Hepatocyte (in vitro differentiated cells): Measurements from ENCODE around the gene DENND1A. TPM values are rescaled to one million over a fixed set of nuclear protein-coding genes. Genes with fewer than 3 reads are reported as not detected.

Experiments used
- DNase-seq: peaks from one replicate; pipeline ENCODE4 v3.0.0-alpha.2; 2016; ENCODE audit warnings: low spot score
- H2AFZ ChIP-seq: fragments of 200-600 bp; sonication (generic); 2 replicates; pipeline ENCODE4 v1.6.0; 2016; ENCODE audit warnings: antibody characterized with exemption, mild to moderate bottlenecking
- H3K27ac ChIP-seq: fragments of 200-600 bp; sonication (generic); 2 replicates; pipeline ENCODE4 v1.5.1; 2016; ENCODE audit warnings: mild to moderate bottlenecking
- H3K27me3 ChIP-seq: fragments of 200-600 bp; sonication (generic); 2 replicates; pipeline ENCODE4 v1.6.1; 2016
- H3K36me3 ChIP-seq: fragments of 200-600 bp; sonication (generic); replicated peaks from 2 replicates; pipeline ENCODE4 v1.5.1; 2016; ENCODE audit warnings: low read depth; ENCODE audit not compliant: insufficient read depth
- H3K4me1 ChIP-seq: fragments of 200-600 bp; sonication (generic); 2 replicates; pipeline ENCODE4 v1.5.1; 2016; ENCODE audit warnings: mild to moderate bottlenecking, moderate library complexity; ENCODE audit not compliant: insufficient read depth
- H3K4me2 ChIP-seq: fragments of 200-600 bp; sonication (generic); 2 replicates; pipeline ENCODE4 v1.6.0; 2016
- H3K4me3 ChIP-seq: fragments of 200-600 bp; sonication (generic); 2 replicates; pipeline ENCODE4 v1.5.1; 2016; ENCODE audit warnings: mild to moderate bottlenecking
- H3K79me2 ChIP-seq: fragments of 200-600 bp; sonication (generic); 2 replicates; pipeline ENCODE4 v1.6.0; 2017; ENCODE audit warnings: mild to moderate bottlenecking
- H3K9me2 ChIP-seq: fragments of 200-600 bp; sonication (generic); replicated peaks from 2 replicates; pipeline ENCODE4 v1.6.0; 2017; ENCODE audit warnings: mild to moderate bottlenecking; ENCODE audit not compliant: insufficient read depth
- H3K9me3 ChIP-seq: fragments of 200-600 bp; sonication (generic); 2 replicates; pipeline ENCODE4 v1.5.1; 2016; ENCODE audit warnings: low read depth, mild to moderate bottlenecking
- H4K20me1 ChIP-seq: fragments of 200-600 bp; sonication (generic); 2 replicates; pipeline ENCODE4 v1.6.0; 2016; ENCODE audit warnings: mild to moderate bottlenecking; ENCODE audit not compliant: insufficient read depth, poor library complexity, severe bottlenecking
- EZH2 ChIP-seq: fragments of 200-600 bp; sonication (generic); IDR thresholded peaks from 2 replicates; pipeline ENCODE4 v1.6.1; 2016; ENCODE audit warnings: antibody characterized with exemption, mild to moderate bottlenecking, borderline replicate concordance
- EZH2phosphoT487 ChIP-seq: fragments of 200-600 bp; sonication (generic); IDR thresholded peaks from one replicate; pipeline ENCODE4 v1.6.1; 2018; ENCODE audit warnings: antibody characterized with exemption, mild to moderate bottlenecking, low read depth, moderate library complexity; ENCODE audit not compliant: unreplicated experiment, severe bottlenecking
- WGBS: methylation state at CpG from one replicate; pipeline ENCODE4 v1.1.6; 2016; ENCODE audit warnings: low lambda C conversion rate; ENCODE audit errors: missing lambda C conversion rate; 5-methylcytosine and 5-hydroxymethylcytosine counted together
- polyA plus RNA-seq: library from polyadenylated mRNA; unstranded; fragments of >200 nt; fragmentation: Nextera tagmentation; extraction: Ambion mirVana; gene quantifications from 2 replicates; pipeline ENCODE4 v1.2.1, GENCODE V29; 2016
- total RNA-seq: library from RNA; depleted of rRNA; stranded (reverse); fragments of >200 nt; gene quantifications from 2 replicates; pipeline ENCODE4 v1.2.3, GENCODE V29; 2014
- TF ChIP-seq, protein P1 (sequence below): fragments of 200-600 bp; sonication (generic); IDR thresholded peaks from 2 replicates; pipeline ENCODE4 v1.5.1; 2016; ENCODE audit warnings: antibody characterized with exemption, mild to moderate bottlenecking; ENCODE audit not compliant: poor library complexity

DENND1A gene
- total and polyA plus RNA-seq, 2 experiments from 2014 or later = 24.0 to 28.9 TPM

- TF ChIP-seq, protein P1, sequence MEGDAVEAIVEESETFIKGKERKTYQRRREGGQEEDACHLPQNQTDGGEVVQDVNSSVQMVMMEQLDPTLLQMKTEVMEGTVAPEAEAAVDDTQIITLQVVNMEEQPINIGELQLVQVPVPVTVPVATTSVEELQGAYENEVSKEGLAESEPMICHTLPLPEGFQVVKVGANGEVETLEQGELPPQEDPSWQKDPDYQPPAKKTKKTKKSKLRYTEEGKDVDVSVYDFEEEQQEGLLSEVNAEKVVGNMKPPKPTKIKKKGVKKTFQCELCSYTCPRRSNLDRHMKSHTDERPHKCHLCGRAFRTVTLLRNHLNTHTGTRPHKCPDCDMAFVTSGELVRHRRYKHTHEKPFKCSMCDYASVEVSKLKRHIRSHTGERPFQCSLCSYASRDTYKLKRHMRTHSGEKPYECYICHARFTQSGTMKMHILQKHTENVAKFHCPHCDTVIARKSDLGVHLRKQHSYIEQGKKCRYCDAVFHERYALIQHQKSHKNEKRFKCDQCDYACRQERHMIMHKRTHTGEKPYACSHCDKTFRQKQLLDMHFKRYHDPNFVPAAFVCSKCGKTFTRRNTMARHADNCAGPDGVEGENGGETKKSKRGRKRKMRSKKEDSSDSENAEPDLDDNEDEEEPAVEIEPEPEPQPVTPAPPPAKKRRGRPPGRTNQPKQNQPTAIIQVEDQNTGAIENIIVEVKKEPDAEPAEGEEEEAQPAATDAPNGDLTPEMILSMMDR = no peak
- no peak for TF ChIP-seq EZH2phosphoT487
- TF ChIP-seq EZH2 = no peak
- no peak overlapping the region for H3K27ac ChIP-seq
- H3K4me1 ChIP-seq = no peaks in the 10 kb centered on the region
- H3K4me3 ChIP-seq = no peak overlapping the region
- DNase-seq = no peak
- H3K27me3 ChIP-seq = no peaks in the 10 kb centered on the region
- no peaks in the 10 kb centered on the region for H4K20me1 ChIP-seq
- peaks cover 10% of the 10 kb centered on the region for H3K9me3 ChIP-seq
- WGBS = 96% methylated on average over 3 of the region's 3 CpGs
- H3K79me2 ChIP-seq = peaks cover 14% of the 10 kb centered on the region
- H3K4me2 ChIP-seq = no peak overlapping the region
- no peaks in the 10 kb centered on the region for H3K9me2 ChIP-seq
- H3K36me3 ChIP-seq = no peaks in the 10 kb centered on the region
- no peak overlapping the region for H2AFZ ChIP-seq
Measured at GRCh38 chr9:123848447-123849085, 81.4 kb downstream of the DENND1A start.

GRCh38 chr9:123846966-123847365, 83.0 kb downstream of the DENND1A start:
- Histone ChIP-seq H3K9me2 (no peaks in the 10 kb centered on the region), H3K79me2 (peaks cover 19% of the 10 kb centered on the region), H3K9me3 (peaks cover 10% of the 10 kb centered on the region), H3K4me2 (no peak overlapping the region), H2AFZ (no peak overlapping the region), H3K4me1 (no peaks in the 10 kb centered on the region), H4K20me1 (no peaks in the 10 kb centered on the region), H3K4me3 (no peak overlapping the region), H3K27ac (no peak overlapping the region), H3K36me3 (no peaks in the 10 kb centered on the region), H3K27me3 (no peaks in the 10 kb centered on the region)
- TF ChIP-seq, protein P1 = no peak
- TF ChIP-seq EZH2phosphoT487 = no peak
- TF ChIP-seq EZH2 = no peak
- DNase-seq = no peak

DNA sequence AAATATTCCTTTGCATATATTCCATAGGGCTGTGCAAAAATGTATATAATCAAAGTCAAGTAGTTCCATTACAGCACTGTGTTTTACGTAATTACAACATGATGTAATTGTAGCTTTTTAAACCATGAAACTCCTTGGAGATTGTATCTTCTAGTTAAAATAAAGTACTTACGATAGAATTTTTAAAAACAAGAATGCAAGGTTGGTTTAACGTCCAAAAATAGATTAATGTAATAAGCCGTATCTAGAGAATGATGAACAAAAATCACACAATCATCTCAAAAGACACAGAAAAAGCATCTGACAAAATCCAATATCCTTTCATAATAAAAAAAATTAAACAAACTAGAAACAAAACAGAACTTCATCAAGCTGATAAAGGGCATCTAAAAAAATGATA, 86.2 kb downstream of the DENND1A start:
- TF ChIP-seq EZH2phosphoT487 (no peak), EZH2 (no peak)
- TF ChIP-seq, protein P1 = no peak
- no peaks in the 10 kb centered on the region for H3K36me3 ChIP-seq
- 98% methylated on average over 4 of the region's 4 CpGs for WGBS

GRCh38 chr9:123835821-123836220, 94.1 kb downstream of the DENND1A start:
- 62% methylated on average over 1 of the region's 1 CpG for WGBS
- no peak overlapping the region for H2AFZ ChIP-seq
- peaks cover 43% of the 10 kb centered on the region for H3K79me2 ChIP-seq
- H3K27me3 ChIP-seq = no peaks in the 10 kb centered on the region
- no peak overlapping the region for H3K27ac ChIP-seq
- H3K4me1 ChIP-seq = no peaks in the 10 kb centered on the region
- TF ChIP-seq, protein P1 = no peak
- TF ChIP-seq EZH2 (no peak), EZH2phosphoT487 (no peak)
- H3K4me3 ChIP-seq = no peak overlapping the region
- no peaks in the 10 kb centered on the region for H3K9me2 ChIP-seq
- peaks cover 3% of the 10 kb centered on the region for H4K20me1 ChIP-seq
- H3K4me2 ChIP-seq = no peak overlapping the region
- no peak for DNase-seq
- no peaks in the 10 kb centered on the region for H3K9me3 ChIP-seq
- H3K36me3 ChIP-seq = no peaks in the 10 kb centered on the region

More for the DNA sequence above, 86.2 kb downstream of the DENND1A start:
- no peak for DNase-seq
- Histone ChIP-seq H2AFZ (no peak overlapping the region), H3K27me3 (no peaks in the 10 kb centered on the region), H4K20me1 (no peaks in the 10 kb centered on the region), H3K4me3 (no peak overlapping the region), H3K27ac (no peak overlapping the region), H3K4me1 (no peaks in the 10 kb centered on the region), H3K9me3 (peaks cover 10% of the 10 kb centered on the region), H3K79me2 (peaks cover 22% of the 10 kb centered on the region), H3K9me2 (no peaks in the 10 kb centered on the region), H3K4me2 (no peak overlapping the region)
